GM21723 (cell line): ENCODE measurements around the gene CXorf58.
"Not testable (repeated sequence)": the region's sequence is repeated elsewhere in the genome, so short reads cannot be mapped to it uniquely, and the experiment has no call there.

Experiments used
- ATAC-seq: cut with Tn5 transposase; IDR thresholded peaks from one replicate; pipeline ENCODE4 v1.9.1; 2021; ENCODE audit warnings: mild to moderate bottlenecking, moderate library complexity; ENCODE audit not compliant: unreplicated experiment

The CXorf58 gene

GRCh38 chrX:23952984-23953907 lies 45.4 kb downstream of the CXorf58 start:
- ATAC-seq = peak; percentile 98

- no peak for ATAC-seq
Observed at GRCh38 chrX:23953908-23954269, 46.1 kb downstream of the CXorf58 start.

GRCh38 chrX:23954396-23954795 lies 46.6 kb downstream of the CXorf58 start:
- no peak for ATAC-seq

GRCh38 chrX:23959781-23960180 lies 52.0 kb downstream of the CXorf58 start:
- ATAC-seq = no peak

- ATAC-seq = no peak
Observed at GRCh38 chrX:23964191-23964590, 56.4 kb downstream of the CXorf58 start.

- ATAC-seq = not testable (repeated sequence)
Observed at GRCh38 chrX:23965630-23966029, 57.8 kb downstream of the CXorf58 start.

GRCh38 chrX:23978491-23978890 lies 70.7 kb downstream of the CXorf58 start:
- no peak for ATAC-seq

GRCh38 chrX:23980011-23980441 lies 72.2 kb downstream of the CXorf58 start:
- ATAC-seq = no peak

GRCh38 chrX:23981222-23981621 lies 73.4 kb downstream of the CXorf58 start:
- no peak for ATAC-seq

GRCh38 chrX:23981711-23982110 lies 73.9 kb downstream of the CXorf58 start:
- ATAC-seq = no peak

- no peak for ATAC-seq
Observed at GRCh38 chrX:23982891-23983290, 75.1 kb downstream of the CXorf58 start.
